Measurements from ENCODE around the gene CPA2. TPM values are rescaled to one million over a fixed set of nuclear protein-coding genes. Genes with fewer than 3 reads are reported as not detected.

The CPA2 gene
- total RNA-seq, 2 experiments from 2014 or later, result not detected

GRCh38 chr7:130333832-130334231 lies 67.2 kb downstream of the CPA2 start:
- Mint-ChIP-seq H3K4me3 (no peak overlapping the region), H3K36me3 (ENCODE audit: low read depth) (no peaks in the 10 kb centered on the region), H3K9me3 (no peaks in the 10 kb centered on the region), H3K4me1 (ENCODE audit: low read depth) (no peaks in the 10 kb centered on the region), H3K27ac (no peak overlapping the region), H3K27me3 (no peaks in the 10 kb centered on the region)
- intact Hi-C loops (cut with micrococcal nuclease), result no loop called here
- TF ChIP-seq CTCF (IDR thresholded peaks at IDR 0.05), result no peak
- DNase-seq (no peak), ATAC-seq (no peak)
- ChIA-PET CTCF (no interaction called here), POLR2A (interaction anchor here (0.6 kb wide), 1 partner anchor 53 kb away, joined by 3 read pairs; no protein-coding TSS in a partner anchor)

GRCh38 chr7:130334274-130334673 lies 67.6 kb downstream of the CPA2 start:
- H3K9me3 Mint-ChIP-seq, result no peaks in the 10 kb centered on the region
- H3K27me3 Mint-ChIP-seq, result no peaks in the 10 kb centered on the region
- H3K27ac Mint-ChIP-seq, result no peak overlapping the region
- DNase-seq (no peak), ATAC-seq (no peak)
- TF ChIP-seq CTCF (IDR thresholded peaks at IDR 0.05), result no peak
- intact Hi-C loops (cut with micrococcal nuclease), result no loop called here
- no peak overlapping the region for H3K4me3 Mint-ChIP-seq
- POLR2A ChIA-PET, result interaction anchor here (0.6 kb wide), 1 partner anchor 54 kb away, joined by 3 read pairs; no protein-coding TSS in a partner anchor
- CTCF ChIA-PET, result no interaction called here
- H3K4me1 Mint-ChIP-seq (ENCODE audit: low read depth), result no peaks in the 10 kb centered on the region
- no peaks in the 10 kb centered on the region for H3K36me3 Mint-ChIP-seq (ENCODE audit: low read depth)

GRCh38 chr7:130337410-130337971 lies 70.8 kb downstream of the CPA2 start:
- ChIA-PET CTCF (interaction anchor here (1.0 to 1.8 kb wide), 2 partner anchors 9 to 96 kb away, joined by 3 to 6 read pairs; no protein-coding TSS in a partner anchor), POLR2A (no interaction called here)
- intact Hi-C loops (cut with micrococcal nuclease), result no loop called here
- no peak overlapping the region for H3K27ac Mint-ChIP-seq
- no peak overlapping the region for H3K4me3 Mint-ChIP-seq
- H3K4me1 Mint-ChIP-seq (ENCODE audit: low read depth), result no peaks in the 10 kb centered on the region
- H3K27me3 Mint-ChIP-seq, result no peaks in the 10 kb centered on the region
- TF ChIP-seq CTCF (IDR thresholded peaks at IDR 0.05), result no peak
- no peak for ATAC-seq
- DNase-seq, result no peak
- H3K36me3 Mint-ChIP-seq (ENCODE audit: low read depth), result no peaks in the 10 kb centered on the region
- H3K9me3 Mint-ChIP-seq, result no peaks in the 10 kb centered on the region

- Mint-ChIP-seq H3K27me3 (no peaks in the 10 kb centered on the region), H3K27ac (no peak overlapping the region), H3K36me3 (ENCODE audit: low read depth) (no peaks in the 10 kb centered on the region), H3K4me3 (no peak overlapping the region), H3K4me1 (ENCODE audit: low read depth) (no peaks in the 10 kb centered on the region), H3K9me3 (no peaks in the 10 kb centered on the region)
- ChIA-PET POLR2A (no interaction called here), CTCF (interaction anchor here (1.0 to 1.8 kb wide), 2 partner anchors 14 to 96 kb away, joined by 3 to 6 read pairs; no protein-coding TSS in a partner anchor)
- intact Hi-C loops (cut with micrococcal nuclease), result no loop called here
- ATAC-seq (no peak), DNase-seq (no peak)
- TF ChIP-seq CTCF (IDR thresholded peaks at IDR 0.05), result no peak
Observed at GRCh38 chr7:130338233-130338632, 71.6 kb downstream of the CPA2 start.

Other genes with a start within 250 kb of the CPA2 start
- 10 to 100 TPM; 21.0 to 25.0 TPM for gene ZC3HC1, start 215.5 kb upstream of the CPA2 start, total RNA-seq
- 10 to 100 TPM; 12.8 to 14.3 TPM for gene KLHDC10, start 196.3 kb upstream of the CPA2 start, total RNA-seq
- gene TMEM209, start 61.5 kb upstream of the CPA2 start, total RNA-seq, result 10 to 100 TPM; 36.1 to 45.6 TPM
- gene SSMEM1, start 59.0 kb upstream of the CPA2 start, total RNA-seq, result not detected
- gene CPA4, start 26.3 kb downstream of the CPA2 start, total RNA-seq, result not detected
- under 1 TPM; 0.25 to 0.88 TPM for gene CPA5, start 78.0 kb downstream of the CPA2 start, total RNA-seq
- gene CPA1, start 113.6 kb downstream of the CPA2 start, total RNA-seq, result not detected
- 10 to 100 TPM; 28.0 to 28.1 TPM for gene CEP41, start 174.2 kb downstream of the CPA2 start, total RNA-seq
- 1 to 10 TPM; 6.8 to 9.2 TPM for gene MEST, start 225.2 kb downstream of the CPA2 start, total RNA-seq

Data from activated CD8-positive, alpha-beta T cell treated with anti-CD3 and anti-CD28 coated beads for 36 hours (primary cell).